ENCODE results near the gene EMC1. TPM values are rescaled to one million over a fixed set of nuclear protein-coding genes. Genes with fewer than 3 reads are reported as not detected.
"Not testable (repeated sequence)": the region's sequence is repeated elsewhere in the genome, so short reads cannot be mapped to it uniquely, and the experiment has no call there.

The EMC1 gene
- total and polyA plus RNA-seq, 7 experiments from 2014 or later = 18.6 to 43.7 (median 34.0) TPM

- Histone ChIP-seq H3K27me3 (ENCODE audit: control insufficient read depth in 2 of 2, insufficient read depth in 2 of 2, low read length in 2 of 2) (no peaks in the 10 kb centered on the region), H3K9me3 (ENCODE audit: control insufficient read depth in 2 of 3, low read length in 3 of 3) (no peaks in the 10 kb centered on the region), H3K27ac (ENCODE audit: low read depth, low read length) (no peak overlapping the region), H3K4me1 (ENCODE audit: control insufficient read depth in 2 of 2, insufficient read depth in 2 of 2, low read length in 2 of 2) (peaks cover 3 to 7% of the 10 kb centered on the region in 2 donors), H3K4me3 (ENCODE audit: low read length) (no peak overlapping the region), H3K36me3 (ENCODE audit: control insufficient read depth in 2 of 3, insufficient read depth in 3 of 3, low read length in 3 of 3) (no peaks in the 10 kb centered on the region)
- DNase-seq = no peak
- ATAC-seq = no peak
- peak overlapping the region in 1 of 9 donors; percentile 16 for H3K27ac Mint-ChIP-seq
- peak overlapping the region; percentile 37 to 79 (median 69) for H3K4me3 Mint-ChIP-seq
- peaks cover 9 to 17% (median 10%) of the 10 kb centered on the region in 5 donors for H3K27me3 Mint-ChIP-seq
- H3K36me3 Mint-ChIP-seq = peaks cover 0 to 19% (median 6%) of the 10 kb centered on the region in 5 donors
- ChIA-PET POLR2A (interaction anchor here (0.7 kb wide), 1 partner anchor 77 kb away, joined by 3 read pairs; no protein-coding TSS in a partner anchor), CTCF (no interaction called here)
- intact Hi-C loops (cut with micrococcal nuclease) = no loop called here
- peaks cover 0 to 11% (median 9%) of the 10 kb centered on the region in 7 donors for H3K4me1 Mint-ChIP-seq
- peaks cover 0 to 10% (median 4%) of the 10 kb centered on the region in 11 donors for H3K9me3 Mint-ChIP-seq
Measured at GRCh38 chr1:19287436-19288185, 36.3 kb upstream of the EMC1 start.

DNA sequence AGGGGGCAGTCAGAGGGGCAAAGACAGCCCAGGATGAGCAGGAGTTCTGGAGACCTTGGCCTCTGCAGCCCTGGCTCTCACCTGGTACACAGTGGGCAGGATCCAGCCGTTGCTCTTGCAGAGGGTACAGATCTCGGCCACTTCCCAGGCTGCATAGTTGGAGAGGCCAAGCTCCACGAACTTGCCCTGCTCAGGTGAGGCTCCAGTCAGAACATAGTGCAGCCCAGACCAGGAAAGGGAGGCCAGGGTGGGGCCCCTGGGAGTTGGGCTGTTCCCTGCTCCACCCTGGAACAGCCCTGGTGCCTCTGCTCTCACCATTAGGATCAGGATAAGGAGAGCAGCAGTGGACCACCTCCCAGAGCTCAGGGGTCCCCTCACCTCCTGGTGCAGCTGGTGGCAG, 34.5 kb upstream of the EMC1 start:
- CTCF ChIA-PET; H3K4me1 ChIP-seq (ENCODE audit: control insufficient read depth in 2 of 2, insufficient read depth in 2 of 2, low read length in 2 of 2); POLR2A ChIA-PET; intact Hi-C loops (cut with micrococcal nuclease); H3K36me3 ChIP-seq (ENCODE audit: control insufficient read depth in 2 of 3, insufficient read depth in 3 of 3, low read length in 3 of 3); H3K4me3 Mint-ChIP-seq; H3K27ac ChIP-seq (ENCODE audit: low read depth, low read length); H3K27me3 ChIP-seq (ENCODE audit: control insufficient read depth in 2 of 2, insufficient read depth in 2 of 2, low read length in 2 of 2); H3K9me3 ChIP-seq (ENCODE audit: control insufficient read depth in 2 of 3, low read length in 3 of 3); H3K4me3 ChIP-seq (ENCODE audit: low read length); H3K9me3 Mint-ChIP-seq; DNase-seq; H3K27ac Mint-ChIP-seq; ATAC-seq: not testable (repeated sequence)
- Mint-ChIP-seq H3K4me1 (peaks cover 0 to 11% (median 9%) of the 10 kb centered on the region in 7 donors), H3K36me3 (peaks cover 0 to 11% (median 4%) of the 10 kb centered on the region in 5 donors), H3K27me3 (peaks cover 9 to 17% (median 10%) of the 10 kb centered on the region in 5 donors)

DNA sequence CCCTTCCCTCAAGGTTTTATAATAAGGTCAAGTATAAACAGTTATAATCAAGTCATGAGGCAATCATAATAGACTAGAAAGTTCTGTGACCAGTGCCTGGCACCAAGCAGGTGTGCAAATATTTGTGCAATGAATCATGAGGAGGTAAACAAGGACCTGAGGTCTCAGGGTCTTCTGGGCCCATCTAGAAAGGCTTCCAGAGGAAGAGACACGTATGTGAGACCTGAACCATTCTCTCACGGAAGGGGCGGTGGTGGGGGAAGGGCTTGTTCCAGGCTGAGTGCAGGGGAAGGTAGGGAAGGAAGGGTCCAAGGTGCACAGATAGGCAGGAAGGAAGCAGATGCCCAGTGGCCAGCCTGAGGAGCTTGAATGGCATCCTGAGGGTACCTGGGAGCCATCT, 34.0 kb upstream of the EMC1 start:
- intact Hi-C loops (cut with micrococcal nuclease); DNase-seq; H3K4me1 ChIP-seq (ENCODE audit: control insufficient read depth in 2 of 2, insufficient read depth in 2 of 2, low read length in 2 of 2); H3K27me3 ChIP-seq (ENCODE audit: control insufficient read depth in 2 of 2, insufficient read depth in 2 of 2, low read length in 2 of 2); H3K36me3 ChIP-seq (ENCODE audit: control insufficient read depth in 2 of 3, insufficient read depth in 3 of 3, low read length in 3 of 3); POLR2A ChIA-PET; CTCF ChIA-PET; H3K9me3 Mint-ChIP-seq; H3K9me3 ChIP-seq (ENCODE audit: control insufficient read depth in 2 of 3, low read length in 3 of 3); H3K27ac Mint-ChIP-seq; H3K4me3 ChIP-seq (ENCODE audit: low read length); H3K27ac ChIP-seq (ENCODE audit: low read depth, low read length); ATAC-seq; H3K4me3 Mint-ChIP-seq: not testable (repeated sequence)
- H3K27me3 Mint-ChIP-seq = peaks cover 9 to 17% (median 10%) of the 10 kb centered on the region in 5 donors
- peaks cover 0 to 11% (median 9%) of the 10 kb centered on the region in 7 donors for H3K4me1 Mint-ChIP-seq
- H3K36me3 Mint-ChIP-seq = peaks cover 0 to 11% (median 4%) of the 10 kb centered on the region in 5 donors

DNA sequence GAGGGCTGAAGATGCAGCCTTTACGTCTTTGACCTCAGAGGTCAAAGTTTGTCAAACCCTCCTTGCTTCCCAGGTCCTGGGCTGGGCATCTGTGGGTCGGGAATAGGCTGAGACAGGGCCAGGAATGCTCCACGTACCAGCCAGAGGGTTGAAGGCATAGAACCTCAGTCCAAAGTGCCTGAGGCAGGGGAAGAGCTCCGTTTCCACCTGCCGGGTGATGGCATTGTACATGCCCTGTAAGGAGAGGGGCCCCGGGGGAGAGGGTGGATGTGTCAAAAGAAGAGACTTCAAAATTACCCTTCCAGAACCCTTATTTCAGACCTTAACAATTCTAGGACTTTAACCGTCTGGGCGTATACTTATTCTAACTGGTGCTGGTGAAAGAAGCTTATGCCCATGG, 33.6 kb upstream of the EMC1 start:
- ChIA-PET CTCF (no interaction called here), POLR2A (no interaction called here)
- peaks cover 7 to 15% (median 10%) of the 10 kb centered on the region in 5 donors for H3K27me3 Mint-ChIP-seq

DNA sequence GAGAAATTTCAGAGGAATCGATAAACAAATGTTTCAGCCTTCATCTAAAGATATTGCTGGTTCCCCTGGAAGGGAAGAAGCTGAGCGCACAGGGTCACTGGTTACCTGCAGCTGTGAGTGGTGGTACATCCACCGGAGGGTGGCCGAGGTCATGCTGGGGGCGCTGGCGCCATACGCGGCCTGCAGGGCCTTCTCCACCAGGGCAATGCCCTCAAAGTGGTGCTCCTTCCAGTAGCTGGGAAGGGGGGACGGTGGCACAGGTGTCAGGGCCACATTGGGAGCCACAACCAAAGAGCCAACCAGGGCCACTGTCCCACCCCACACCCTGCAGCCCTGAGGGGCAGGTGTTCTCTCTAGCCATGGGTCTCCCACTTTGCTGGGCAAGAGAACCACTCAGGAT, 32.6 kb upstream of the EMC1 start:
- ATAC-seq (no peak), DNase-seq (no peak)
- intact Hi-C loops (cut with micrococcal nuclease) = no loop called here
- Mint-ChIP-seq H3K4me3 (no peak overlapping the region), H3K27ac (no peak overlapping the region), H3K27me3 (peaks cover 0 to 6% (median 4%) of the 10 kb centered on the region in 5 donors), H3K4me1 (peaks cover 0 to 7% (median 4%) of the 10 kb centered on the region in 7 donors), H3K36me3 (peaks cover 0 to 5% (median 0%) of the 10 kb centered on the region in 5 donors), H3K9me3 (peaks cover 0 to 6% (median 0%) of the 10 kb centered on the region in 11 donors)
- no peaks in the 10 kb centered on the region for H3K36me3 ChIP-seq (ENCODE audit: control insufficient read depth in 2 of 3, insufficient read depth in 3 of 3, low read length in 3 of 3)
- no peaks in the 10 kb centered on the region for H3K27me3 ChIP-seq (ENCODE audit: control insufficient read depth in 2 of 2, insufficient read depth in 2 of 2, low read length in 2 of 2)
- peaks cover under 1 to 2% of the 10 kb centered on the region in 2 donors for H3K4me1 ChIP-seq (ENCODE audit: control insufficient read depth in 2 of 2, insufficient read depth in 2 of 2, low read length in 2 of 2)
- ChIA-PET CTCF (no interaction called here), POLR2A (no interaction called here)
- no peak overlapping the region for H3K27ac ChIP-seq (ENCODE audit: low read depth, low read length)
- no peaks in the 10 kb centered on the region for H3K9me3 ChIP-seq (ENCODE audit: control insufficient read depth in 2 of 3, low read length in 3 of 3)
- no peak overlapping the region for H3K4me3 ChIP-seq (ENCODE audit: low read length)

More for the DNA sequence above, 33.6 kb upstream of the EMC1 start:
- no peaks in the 10 kb centered on the region for H3K27me3 ChIP-seq (ENCODE audit: control insufficient read depth in 2 of 2, insufficient read depth in 2 of 2, low read length in 2 of 2)
- no peaks in the 10 kb centered on the region for H3K36me3 ChIP-seq (ENCODE audit: control insufficient read depth in 2 of 3, insufficient read depth in 3 of 3, low read length in 3 of 3)
- no peak overlapping the region for H3K27ac ChIP-seq (ENCODE audit: low read depth, low read length)
- DNase-seq (no peak), ATAC-seq (no peak)
- H3K4me3 ChIP-seq (ENCODE audit: low read length) = no peak overlapping the region
- Mint-ChIP-seq H3K27ac (no peak overlapping the region), H3K9me3 (peaks cover 0 to 3% (median 0%) of the 10 kb centered on the region in 11 donors), H3K4me3 (no peak overlapping the region), H3K4me1 (peaks cover 0 to 11% (median 9%) of the 10 kb centered on the region in 7 donors), H3K36me3 (peaks cover 0 to 8% (median 4%) of the 10 kb centered on the region in 5 donors)
- no peaks in the 10 kb centered on the region for H3K9me3 ChIP-seq (ENCODE audit: control insufficient read depth in 2 of 3, low read length in 3 of 3)
- H3K4me1 ChIP-seq (ENCODE audit: control insufficient read depth in 2 of 2, insufficient read depth in 2 of 2, low read length in 2 of 2) = peaks cover 3 to 7% of the 10 kb centered on the region in 2 donors
- intact Hi-C loops (cut with micrococcal nuclease) = no loop called here

GRCh38 chr1:19274636-19275035, 23.3 kb upstream of the EMC1 start:
- Mint-ChIP-seq H3K4me3 (no peak overlapping the region), H3K27ac (no peak overlapping the region)
- intact Hi-C loops (cut with micrococcal nuclease) = no loop called here

More at GRCh38 chr1:19274636-19275035, 23.3 kb upstream of the EMC1 start:
- Histone ChIP-seq H3K36me3 (ENCODE audit: control insufficient read depth in 2 of 3, insufficient read depth in 3 of 3, low read length in 3 of 3) (no peaks in the 10 kb centered on the region), H3K9me3 (ENCODE audit: control insufficient read depth in 2 of 3, low read length in 3 of 3) (no peaks in the 10 kb centered on the region), H3K4me3 (ENCODE audit: low read length) (no peak overlapping the region), H3K4me1 (ENCODE audit: control insufficient read depth in 2 of 2, insufficient read depth in 2 of 2, low read length in 2 of 2) (no peaks in the 10 kb centered on the region), H3K27ac (ENCODE audit: low read depth, low read length) (no peak overlapping the region), H3K27me3 (ENCODE audit: control insufficient read depth in 2 of 2, insufficient read depth in 2 of 2, low read length in 2 of 2) (no peaks in the 10 kb centered on the region)
- Mint-ChIP-seq H3K9me3 (peaks cover 0 to 22% (median 6%) of the 10 kb centered on the region in 11 donors), H3K27me3 (peaks cover 17 to 23% (median 20%) of the 10 kb centered on the region in 5 donors), H3K4me1 (peaks cover 0 to 5% (median 2%) of the 10 kb centered on the region in 7 donors), H3K36me3 (peaks cover 4 to 16% (median 5%) of the 10 kb centered on the region in 5 donors)
- ATAC-seq (no peak), DNase-seq (no peak)
- CTCF ChIA-PET = no interaction called here
- POLR2A ChIA-PET = interaction anchor here (0.6 kb wide), 1 partner anchor 239 kb away, joined by 3 read pairs; no protein-coding TSS in a partner anchor

Measured in naive thymus-derived CD4-positive, alpha-beta T cell (primary cell).